HepG2 (cell line): Measurements from ENCODE around the gene MYL6. TPM values are rescaled to one million over a fixed set of nuclear protein-coding genes. Genes with fewer than 3 reads are reported as not detected.

Source experiments
- ATAC-seq: fragments of 200-7000 bp; cut with Tn5 transposase; 3 replicates; pipeline ENCODE4 v1.9.1; 2020; ENCODE audit warnings: mild to moderate bottlenecking, moderate library complexity
- BruUV-seq: library from RNA; stranded (reverse); fragments of 400-500 nt; replicated peaks from 2 replicates; lab custom pipeline; 2021; lab: Mats Ljungman, UMichigan
- CTCF ChIA-PET: fragments of 300-600 bp; formaldehyde crosslinking; extraction: SDS; loops from one replicate; lab custom pipeline; 2021; ENCODE audit warnings: low total read pairs, inconsistent platforms, low intra/inter-chr PET ratio; lab: Yijun Ruan, JAX
- POLR2A ChIA-PET: fragments of 350-600 bp; sonication (Branson Sonifier 250); formaldehyde crosslinking; loops from one replicate; lab custom pipeline; 2020; ENCODE audit warnings: antibody characterized with exemption, inconsistent platforms; lab: Yijun Ruan, JAX
- DNase-seq: peaks from one replicate; pipeline ENCODE4 v3.0.0-alpha.2; 2015; ENCODE audit warnings: low spot score
- FAIRE-seq: peaks from 3 replicates; lab custom pipeline; 2011; peaks lifted over from hg19 to GRCh38; lab: Jason Lieb, UNC
- H2AFZ ChIP-seq: one replicate; pipeline ENCODE4 v1.6.1; 2011; ENCODE audit warnings: low read length, inconsistent platforms
- H3K27ac ChIP-seq: fragments of 300-600 bp; 3 replicates; pipeline ENCODE4 v1.8.0; 2011; ENCODE audit warnings: mixed run types, mild to moderate bottlenecking, mixed read lengths, low read length, inconsistent platforms; ENCODE audit not compliant: insufficient read depth; ENCODE audit errors: extremely low read length
- H3K27me3 ChIP-seq, 2 experiments: fragments of 200-600 bp in 1 of 2; 2 replicates in 1 of 2; 3 replicates in 1 of 2; pipeline versions ENCODE4 v1.6.0 to v1.8.0; 2011; ENCODE audit warnings: low read length in 2 of 2, mild to moderate bottlenecking in 2 of 2, moderate library complexity in 2 of 2, inconsistent platforms in 1 of 2; ENCODE audit not compliant: insufficient read depth in 2 of 2, control insufficient read depth in 1 of 2
- H3K36me3 ChIP-seq, 2 experiments: fragments of 200-600 bp in 1 of 2; replicated peaks in 1 of 2; 2 replicates in 1 of 2; 3 replicates in 1 of 2; pipeline versions ENCODE4 v1.5.1 to v1.8.0; 2011; ENCODE audit warnings: low read length in 2 of 2, inconsistent platforms in 1 of 2; ENCODE audit not compliant: insufficient read depth in 2 of 2, control insufficient read depth in 1 of 2
- H3K4me1 ChIP-seq: 2 replicates; pipeline ENCODE4 v1.5.1; 2012; ENCODE audit warnings: low read length, inconsistent platforms; ENCODE audit not compliant: insufficient read depth
- H3K4me2 ChIP-seq: 2 replicates; pipeline ENCODE4 v1.6.0; 2011; ENCODE audit warnings: low read depth, low read length, inconsistent platforms
- H3K4me3 ChIP-seq, 3 experiments: fragments of 200-600 bp in 1 of 3; sonication (generic), shearing (Covaris generic) in 1 of 3; replicated peaks in 1 of 3; 2 replicates each; pipeline ENCODE4 v1.5.1; 2011 to 2016; ENCODE audit warnings: low read length in 3 of 3, inconsistent platforms in 2 of 3, low read depth in 2 of 3, mild to moderate bottlenecking in 2 of 3, control low read depth in 1 of 3, mixed read lengths in 1 of 3; ENCODE audit not compliant: insufficient read depth in 1 of 3
- H3K79me2 ChIP-seq: one replicate; pipeline ENCODE4 v1.6.1; 2011; ENCODE audit warnings: low read length, inconsistent platforms; ENCODE audit not compliant: insufficient read depth
- H3K9ac ChIP-seq: 2 replicates; pipeline ENCODE4 v1.6.0; 2011; ENCODE audit warnings: mild to moderate bottlenecking, low read depth, low read length, inconsistent platforms; ENCODE audit not compliant: insufficient read depth
- H3K9me3 ChIP-seq: 2 replicates; pipeline ENCODE4 v1.5.1; 2012; ENCODE audit warnings: mild to moderate bottlenecking, low read length
- H4K20me1 ChIP-seq: 2 replicates; pipeline ENCODE4 v1.6.0; 2011; ENCODE audit warnings: inconsistent platforms, mild to moderate bottlenecking, low read length, moderate library complexity; ENCODE audit not compliant: insufficient read depth
- LCORL ChIP-seq, 2 experiments: fragments of 450-650 bp in 1 of 2; sonication (generic) in 1 of 2; formaldehyde crosslinking in 1 of 2; IDR thresholded peaks; 2 replicates each; pipeline versions ENCODE4 v1.5.0 to v1.6.1; 2017 to 2020; ENCODE audit warnings: antibody characterized with exemption in 1 of 2, missing genetic modification reagents in 1 of 2
- MAFK ChIP-seq, 2 experiments: IDR thresholded peaks in 1 of 2; conservative IDR thresholded peaks in 1 of 2; 2 replicates each; pipeline ENCODE4 v1.6.1; 2011; ENCODE audit warnings: improper control_type of control experiment in 2 of 2, low read length in 2 of 2
- POLR2G ChIP-seq: fragments of 200-400 bp; formaldehyde crosslinking; IDR thresholded peaks from 2 replicates; pipeline ENCODE4 v1.6.1; 2018; ENCODE audit warnings: mild to moderate bottlenecking, low read depth, low read length, moderate library complexity
- RBFOX2 ChIP-seq: fragments of 200-400 bp; formaldehyde crosslinking; IDR thresholded peaks from 2 replicates; pipeline ENCODE4 v1.6.1; 2017; ENCODE audit warnings: low read depth, mild to moderate bottlenecking, low read length
- SKIL ChIP-seq: sonication (generic); formaldehyde crosslinking; IDR thresholded peaks from 2 replicates; pipeline ENCODE4 v1.8.0; 2022; ENCODE audit warnings: missing genetic modification reagents, mild to moderate bottlenecking, moderate library complexity, borderline replicate concordance
- ZNF550 ChIP-seq: sonication (generic); formaldehyde crosslinking; IDR thresholded peaks from 2 replicates; pipeline ENCODE4 v1.4.0; 2020; ENCODE audit warnings: mild to moderate bottlenecking, missing genetic modification reagents, borderline replicate concordance
- WGBS: methylation state at CpG from one replicate; pipeline ENCODE4 v1.1.6; 2017; ENCODE audit warnings: low lambda C conversion rate; 5-methylcytosine and 5-hydroxymethylcytosine counted together
- in situ Hi-C: cut with HindIII; loops from 2 replicates; pipeline ENCODE4 v1.10.0; 2017; ENCODE audit warnings: low pct_unique_long_range_greater_than_20kb; ENCODE audit not compliant: extremely low pct_ligation_motif_present
- intact Hi-C: fragments of 100-400 bp; cut with micrococcal nuclease; formaldehyde crosslinking; loops from one replicate; pipeline ENCODE4 v1.10.0; 2022; ENCODE audit not compliant: unreplicated experiment
- polyA plus RNA-seq, 8 experiments: library from polyadenylated mRNA; depleted of rRNA in 3 of 8; stranded (reverse) in 7 of 8; unstranded in 1 of 8; fragments of >200 nt; fragmentation: Illumina TruSeq in 4 of 8; extraction: Trizol in 4 of 8; gene quantifications; 2 replicates each; pipeline versions ENCODE4 v1.2.1 to v1.2.3, GENCODE V29; 2011 to 2016; ENCODE audit warnings: low read depth in 4 of 8, missing spikeins in 1 of 8, mixed read lengths in 1 of 8; ENCODE audit not compliant: insufficient read depth in 1 of 8
- total RNA-seq, 5 experiments: library from RNA; depleted of rRNA; stranded (reverse); fragments of >200 nt; fragmentation: Illumina TruSeq; extraction: Trizol; gene quantifications; 2 replicates each; pipeline ENCODE4 v1.2.3, GENCODE V29; 2016; ENCODE audit warnings: low read depth in 1 of 5

MYL6 gene
- total and polyA plus RNA-seq, 2 of the 13 experiments (the other 11 are each of a cell fraction or from before 2014, with no cell fraction given) = 1,127 to 1,192 TPM

DNA sequence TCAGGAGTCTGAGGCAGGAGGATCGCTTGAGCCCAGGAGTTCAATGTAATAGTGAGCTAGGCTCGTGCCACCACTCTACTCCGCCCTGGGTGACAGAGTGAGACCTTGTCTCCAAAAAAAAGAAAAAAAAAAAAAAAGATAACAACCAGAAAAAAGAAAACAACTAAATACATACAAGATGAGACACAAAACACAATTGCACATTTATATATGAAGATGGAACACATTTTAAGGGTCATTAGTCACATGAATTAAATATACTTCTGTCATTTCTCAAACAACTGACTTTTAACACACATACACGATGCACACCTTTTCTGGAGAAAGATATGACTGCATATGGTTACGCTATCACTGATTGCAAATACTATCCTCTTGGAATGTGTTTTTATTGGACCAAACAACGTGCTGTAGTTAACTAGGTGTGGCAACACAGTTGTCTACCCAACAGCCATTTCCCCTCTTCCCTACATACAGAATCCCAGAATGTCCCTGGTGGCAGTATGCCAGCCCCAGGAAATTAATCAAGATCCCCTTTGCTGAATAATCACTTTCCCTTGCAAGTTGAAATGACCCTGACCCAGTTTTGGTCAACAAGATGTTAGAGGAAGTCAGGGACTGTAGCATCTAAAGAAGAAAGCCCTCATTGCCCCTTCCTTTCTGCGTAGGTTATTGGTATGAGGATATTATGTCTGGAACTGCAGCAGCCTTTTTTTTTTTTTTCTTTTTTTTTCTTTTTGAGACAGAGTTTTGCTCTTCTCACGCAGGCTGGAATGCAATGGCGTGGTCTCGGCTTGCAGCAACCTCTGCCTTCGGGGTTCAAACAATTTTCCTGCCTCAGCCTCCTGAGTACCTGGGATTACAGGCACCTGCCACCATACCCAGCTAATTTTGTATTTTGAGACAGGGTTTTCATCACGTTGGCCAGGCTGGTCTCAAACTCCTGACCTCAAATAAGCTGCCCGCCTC, 11.4 kb upstream of the MYL6 start:
- POLR2A ChIA-PET = no interaction called here
- BruUV-seq = TSS peak; percentile 34
- ATAC-seq = no peak
- intact Hi-C loops = no loop called here
- H3K4me2 ChIP-seq = no peak overlapping the region
- H3K36me3 ChIP-seq = peaks cover 15 to 36% of the 10 kb centered on the region in 2 experiments; a peak in 4 of 5 replicates
- no peaks in the 10 kb centered on the region for H3K9me3 ChIP-seq
- no peak for DNase-seq
- H3K4me3 ChIP-seq = no peak overlapping the region
- H3K27me3 ChIP-seq = no peaks in the 10 kb centered on the region; a peak in 1 of 5 replicates
- TF ChIP-seq ZNF550 (CRISPR knock-in tag) = no peak
- TF ChIP-seq MAFK (conservative IDR thresholded peaks at IDR 0.05 in 1 of 2, IDR thresholded peaks at IDR 0.05 in 1 of 2; ENCODE audit: low read length in 2 of 2) = 0 out of 4 replicates have a peak, but pooled peaks have one; percentile 10 to 23
- peak; percentile 31; the same call in 1 of the 2 replicates for TF ChIP-seq POLR2G
- 0 out of 2 replicates have a peak, but pooled peaks have one; percentile 28 for TF ChIP-seq RBFOX2
- FAIRE-seq = no peak
- peaks cover 4% of the 10 kb centered on the region; the same call in 1 of the 2 replicates for H3K4me1 ChIP-seq
- CTCF ChIA-PET = no interaction called here
- peaks cover 2% of the 10 kb centered on the region for H3K79me2 ChIP-seq
- in situ Hi-C loops = no loop called here
- H2AFZ ChIP-seq = no peak overlapping the region
- no peaks in the 10 kb centered on the region for H4K20me1 ChIP-seq
- H3K9ac ChIP-seq = no peak overlapping the region
- no peak overlapping the region for H3K27ac ChIP-seq
- WGBS = 96% methylated on average over 13 of the region's 13 CpGs

GRCh38 chr12:56150563-56150962, 7.6 kb upstream of the MYL6 start:
- BruUV-seq = no TSS peak
- WGBS = 80% methylated on average over 3 of the region's 3 CpGs
- peaks cover 30% of the 10 kb centered on the region for H3K4me1 ChIP-seq
- no peak overlapping the region for H2AFZ ChIP-seq
- ATAC-seq = no peak
- no peaks in the 10 kb centered on the region for H4K20me1 ChIP-seq
- in situ Hi-C loops = no loop called here
- H3K9ac ChIP-seq = no peak overlapping the region
- H3K79me2 ChIP-seq = peaks cover 15% of the 10 kb centered on the region
- no peak overlapping the region for H3K4me3 ChIP-seq
- intact Hi-C loops = no loop called here
- no peak overlapping the region for H3K27ac ChIP-seq
- DNase-seq = no peak
- ChIA-PET CTCF (no interaction called here), POLR2A (interaction anchor here (1.3 to 3.8 kb wide), 5 partner anchors 8 to 69 kb away, joined by 5 to 42 read pairs (median 9); partner anchors contain the start of genes ESYT1, MYL6 and SMARCC2)
- no peak for FAIRE-seq
- H3K36me3 ChIP-seq = 0 out of 5 replicates have a peak, but pooled peaks cover 0 to 1% of the 10 kb centered on the region in 2 experiments
- TF ChIP-seq SKIL (CRISPR knock-in tag) = no peak
- peak; percentile 100 for TF ChIP-seq LCORL (IDR thresholded peaks at IDR 0.05)
- no peak for TF ChIP-seq LCORL (CRISPR knock-in tag; IDR thresholded peaks at IDR 0.05)
- TF ChIP-seq, all 625 proteins: peak for 1
- Histone ChIP-seq H3K4me2 (no peak overlapping the region), H3K9me3 (no peaks in the 10 kb centered on the region), H3K27me3 (no peaks in the 10 kb centered on the region; a peak in 1 of 5 replicates)
